Stimulated activated CD4-positive, alpha-beta T cell treated with anti-CD3 and anti-CD28 coated beads, Interleukin-12 subunit alpha, Interleukin-12 subunit beta, amount 100 ng/mL, for 24 hours (primary cell): ENCODE data around the gene SLX1A.
"Not testable (repeated sequence)": the region's sequence is repeated elsewhere in the genome, so short reads cannot be mapped to it uniquely, and the experiment has no call there.

Experiments used
- DNase-seq, 2 experiments: peaks; one replicate each; pipeline ENCODE4 v3.0.0-alpha.2; 2020; ENCODE audit warnings: low read depth in 2 of 2

The SLX1A gene

GRCh38 chr16:30193615-30194014, at the start of gene SLX1A, which contains the start of gene BOLA2B:
Gene SLX1A, plus strand, starts transcription at chr16:30193875. Its CDS starts 210 bp downstream, at chr16:30194085.
Gene BOLA2B, minus strand, starts transcription at chr16:30193666. Its CDS starts 71 bp downstream, at chr16:30193595.
- DNase-seq, result not testable (repeated sequence)

GRCh38 chr16:30144017-30144416, 49.7 kb upstream of the SLX1A start:
- DNase-seq, result no peak

DNA sequence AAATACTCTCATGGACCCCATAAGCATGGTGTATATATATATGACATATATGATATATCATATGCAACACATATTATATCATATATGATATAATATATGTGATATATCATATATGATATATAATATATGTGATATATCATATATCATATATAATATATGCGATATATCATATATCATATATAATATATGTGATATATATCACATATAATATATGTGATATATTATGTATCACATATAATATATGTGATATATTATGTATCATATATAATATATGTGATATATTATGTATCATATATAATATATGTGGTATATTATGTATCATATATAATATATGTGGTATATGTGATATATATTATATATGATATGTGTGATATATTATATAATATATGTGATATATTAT, 48.8 kb upstream of the SLX1A start:
- no peak for DNase-seq

GRCh38 chr16:30145657-30146056, 48.0 kb upstream of the SLX1A start:
- no peak for DNase-seq

DNA sequence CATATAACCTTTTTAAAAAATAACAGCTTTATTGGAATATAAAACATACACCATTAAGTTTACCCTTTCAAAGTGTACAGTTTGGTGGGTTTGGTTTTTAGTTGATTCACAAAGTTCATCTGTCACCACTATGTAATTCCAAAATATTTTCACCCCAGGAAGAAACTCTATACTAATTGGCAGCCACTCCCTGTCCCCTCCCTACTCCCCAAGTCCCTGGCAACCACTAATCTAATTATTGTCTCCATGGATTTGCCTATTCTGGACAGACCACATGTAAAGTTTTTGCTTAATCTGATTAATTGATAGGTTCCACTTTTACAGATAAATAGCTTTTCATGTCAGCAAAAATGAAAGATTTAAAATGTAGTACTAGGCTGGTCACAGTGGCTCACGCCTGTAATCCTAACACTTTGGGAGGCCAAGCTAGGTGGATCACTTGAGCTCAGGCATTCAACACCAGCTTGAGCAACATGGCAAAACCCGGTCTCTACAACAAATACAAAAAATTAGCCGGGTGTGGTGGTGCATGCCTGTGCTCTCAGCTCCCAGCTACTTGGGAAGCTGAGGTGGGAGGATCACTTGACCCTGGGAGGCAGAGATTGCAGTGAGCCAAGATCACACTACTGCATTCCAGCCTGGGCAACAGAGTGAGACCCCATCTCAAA, 45.7 kb upstream of the SLX1A start:
- no peak for DNase-seq

DNA sequence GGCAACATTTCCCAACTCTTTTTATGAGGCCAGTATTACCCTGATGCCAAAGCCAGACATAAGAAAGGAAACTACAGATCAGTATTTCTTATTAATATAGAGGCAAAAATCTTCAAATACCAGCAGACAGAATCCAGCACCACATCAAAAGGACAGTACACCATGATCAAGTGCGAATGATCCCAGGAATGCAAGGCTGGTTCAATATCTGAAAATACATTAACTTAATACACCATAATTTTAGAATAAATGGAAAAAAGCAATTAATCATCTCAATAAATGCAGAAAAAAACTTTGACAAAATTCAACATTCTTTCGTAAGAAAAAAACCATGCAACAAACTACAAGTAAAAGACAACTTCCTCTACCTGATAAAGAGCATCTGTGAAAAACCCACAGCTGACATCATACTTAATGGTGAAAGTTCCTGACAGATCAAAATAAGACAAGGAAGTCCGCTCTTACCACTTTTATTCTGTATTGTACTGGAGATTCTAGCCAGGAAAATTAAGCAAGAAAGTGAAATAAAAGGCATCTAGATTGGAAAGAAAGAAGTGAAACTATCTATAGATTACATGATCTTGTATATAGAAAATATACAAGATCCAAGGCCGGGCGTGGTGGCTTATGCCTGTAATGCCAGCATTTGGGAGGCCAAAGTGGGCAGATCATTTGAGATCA, 44.3 kb upstream of the SLX1A start:
- no peak for DNase-seq

- no peak for DNase-seq
Measured at GRCh38 chr16:30151091-30151490, 42.6 kb upstream of the SLX1A start.

GRCh38 chr16:30152517-30152916, 41.2 kb upstream of the SLX1A start:
- no peak for DNase-seq

GRCh38 chr16:30155188-30155587, 38.5 kb upstream of the SLX1A start:
- no peak for DNase-seq

DNA sequence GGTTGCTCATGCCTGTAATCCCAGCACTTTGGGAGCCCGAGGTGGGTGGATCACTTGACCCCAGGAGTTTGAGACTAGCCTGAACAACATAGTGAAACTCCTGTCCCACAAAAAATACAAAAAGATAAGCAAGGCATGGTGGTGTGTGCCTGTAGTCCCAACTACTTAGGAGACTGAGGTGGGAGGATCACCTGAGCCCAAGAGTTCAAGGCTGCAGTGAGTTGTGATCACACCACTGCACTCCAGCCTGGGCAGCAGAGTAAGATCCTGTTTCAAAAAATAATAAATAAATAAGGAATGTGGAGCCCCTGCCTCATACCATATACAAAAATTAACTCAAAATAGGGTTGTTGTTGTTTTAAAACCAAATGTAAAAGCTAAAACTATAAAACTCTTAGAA, 36.5 kb upstream of the SLX1A start:
- DNase-seq, result no peak

GRCh38 chr16:30163538-30163937, 30.1 kb upstream of the SLX1A start:
- DNase-seq, result no peak

- DNase-seq, result no peak
Measured at GRCh38 chr16:30166202-30166902, 27.3 kb upstream of the SLX1A start.

DNA sequence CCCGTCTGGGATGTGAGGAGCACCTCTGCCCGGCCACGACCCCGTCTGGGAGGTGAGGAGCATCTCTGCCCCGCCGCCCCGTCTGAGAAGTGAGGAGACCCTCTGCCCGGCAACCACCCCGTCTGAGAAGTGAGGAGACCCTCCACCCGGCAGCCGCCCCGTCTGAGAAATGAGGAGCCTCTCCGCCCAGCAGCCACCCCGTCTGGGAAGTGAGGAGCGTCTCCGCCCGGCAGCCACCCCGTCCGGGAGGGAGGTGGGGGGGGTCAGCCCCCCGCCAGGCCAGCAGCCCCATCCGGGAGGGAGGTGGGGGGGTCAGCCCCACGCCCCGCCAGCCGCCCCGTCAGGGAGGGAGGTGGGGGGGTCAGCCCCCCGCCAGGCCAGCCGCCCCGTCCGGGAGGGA, 24.9 kb upstream of the SLX1A start:
- DNase-seq, result not testable (repeated sequence)

GRCh38 chr16:30169416-30169815, 24.3 kb upstream of the SLX1A start:
- not testable (repeated sequence) for DNase-seq

DNA sequence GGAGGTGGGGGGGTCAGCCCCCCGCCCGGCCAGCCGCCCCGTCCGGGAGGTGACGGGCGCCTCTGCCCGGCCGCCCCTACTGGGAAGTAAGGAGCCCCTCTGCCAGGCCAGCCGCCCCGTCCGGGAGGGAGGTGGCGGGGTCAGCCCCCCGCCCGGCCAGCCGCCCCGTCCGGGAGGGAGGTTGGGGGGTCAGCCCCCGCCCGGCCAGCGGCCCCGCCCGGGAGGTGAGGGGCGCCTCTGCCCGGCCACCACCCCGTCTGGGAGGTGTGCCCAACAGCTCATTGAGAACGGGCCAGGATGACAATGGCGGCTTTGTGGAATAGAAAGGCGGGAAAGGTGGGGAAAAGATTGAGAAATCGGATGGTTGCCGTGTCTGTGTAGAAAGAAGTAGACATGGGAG, 23.5 kb upstream of the SLX1A start:
- DNase-seq, result not testable (repeated sequence)

- DNase-seq, result no peak
Measured at GRCh38 chr16:30173054-30173453, 20.6 kb upstream of the SLX1A start.

DNA sequence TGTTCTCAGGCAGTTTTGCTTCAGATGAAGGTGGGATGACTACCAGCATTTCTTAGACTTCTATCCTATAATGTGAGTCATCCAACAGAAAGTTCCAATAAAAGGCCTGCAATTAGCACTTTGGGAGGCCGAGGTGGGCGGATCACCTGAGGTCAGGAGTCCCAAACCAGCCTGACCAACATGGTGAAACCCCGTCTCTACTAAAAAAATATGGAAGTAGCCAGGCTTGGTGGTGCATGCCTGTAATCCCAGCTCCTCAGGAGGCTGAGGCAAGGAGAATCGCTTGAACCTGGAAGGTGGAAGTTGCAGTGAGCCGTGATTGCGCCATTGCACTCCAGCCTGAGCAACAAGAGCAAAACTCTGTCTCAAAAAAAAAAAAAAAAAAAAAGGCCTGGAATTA, 16.8 kb upstream of the SLX1A start:
- not testable (repeated sequence) for DNase-seq

GRCh38 chr16:30179195-30179594, 14.5 kb upstream of the SLX1A start:
- no peak for DNase-seq

DNA sequence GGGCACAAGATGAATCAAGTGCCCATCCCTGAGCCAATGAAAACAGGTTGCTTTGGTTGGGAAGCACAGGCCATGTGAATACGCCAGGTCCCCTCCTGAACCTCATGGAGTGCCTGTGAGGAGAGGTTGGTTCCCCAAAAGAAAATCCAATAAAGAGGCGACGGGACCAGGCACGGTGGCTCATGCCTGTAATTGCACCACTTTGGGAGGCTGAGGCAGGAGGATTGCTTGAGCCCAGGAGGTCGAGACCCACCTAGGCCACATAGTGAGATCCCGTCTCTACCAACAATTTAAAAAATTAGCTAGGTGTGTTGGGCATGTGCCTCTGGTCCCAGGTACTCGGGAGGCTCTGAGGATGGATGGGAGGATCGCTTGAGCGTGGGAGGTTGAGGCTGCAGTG, 13.7 kb upstream of the SLX1A start:
- no peak for DNase-seq

DNA sequence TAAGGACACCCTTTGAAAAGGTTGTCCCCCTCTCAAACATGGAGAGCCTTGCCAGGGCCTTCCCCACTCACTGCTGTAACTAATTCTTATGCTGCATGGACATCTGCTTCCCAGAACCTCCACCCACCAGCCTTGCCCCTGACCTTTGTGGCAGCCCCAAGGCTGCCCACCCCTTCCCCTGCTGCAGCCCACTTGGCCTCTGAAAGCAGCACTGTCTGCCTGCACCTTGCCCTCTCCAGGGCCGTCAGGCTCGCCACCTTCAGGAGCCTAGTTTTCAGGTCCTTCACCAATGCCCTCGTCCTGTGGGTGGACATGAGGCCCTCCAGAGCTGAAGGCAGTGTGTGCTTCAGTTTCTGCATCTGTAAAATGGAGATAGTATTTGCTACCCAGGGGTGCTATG, 12.9 kb upstream of the SLX1A start:
- no peak for DNase-seq

DNA sequence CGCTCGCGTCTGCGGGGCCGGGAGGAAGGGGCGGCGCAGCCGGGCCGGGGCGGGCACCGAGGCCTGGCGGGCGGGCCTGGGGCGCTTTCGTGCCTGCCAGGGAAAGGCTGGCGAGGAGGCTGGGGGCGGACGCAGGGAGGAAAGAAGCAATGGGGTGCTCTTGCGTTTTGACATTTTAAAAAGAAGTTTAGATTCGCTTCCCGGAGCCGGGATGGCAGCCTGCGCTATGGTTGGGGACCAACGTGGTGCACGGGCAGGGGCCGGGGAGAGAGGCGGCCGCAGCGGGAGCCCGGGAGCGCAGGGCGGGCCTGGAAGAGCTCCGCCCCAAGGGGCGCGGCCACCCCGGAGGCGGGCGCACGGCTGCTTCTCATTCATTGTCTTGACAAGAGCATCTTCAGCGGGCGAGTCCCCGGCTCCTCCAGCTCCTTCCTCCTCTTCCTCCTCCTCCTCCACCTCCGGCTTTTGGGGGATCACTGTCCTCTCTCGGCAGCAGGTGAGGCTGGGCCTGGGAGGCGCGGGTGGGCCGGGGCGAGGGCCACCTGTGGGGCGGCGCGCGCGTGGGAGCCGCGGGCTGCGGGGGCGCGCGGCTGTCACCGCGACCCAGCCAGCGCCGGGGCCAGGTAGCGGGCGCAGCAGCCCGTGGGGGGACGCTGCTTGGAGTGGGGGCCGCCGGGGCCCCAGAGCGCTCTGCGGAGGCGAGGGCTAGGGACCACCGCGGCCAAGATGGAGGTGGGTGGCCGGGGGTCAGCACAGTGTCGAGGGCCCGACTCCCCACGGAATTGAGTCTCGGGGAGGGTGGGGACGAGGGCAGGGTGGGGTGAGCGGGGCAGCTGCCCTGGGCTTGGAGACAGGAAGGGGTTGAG, 10.2 kb upstream of the SLX1A start, which contains the start of gene CORO1A:
TSS of gene CORO1A (plus strand) at position 370 of the 863 bp plus-strand sequence. CDS start 1,608 bp downstream, outside the sequence.
- peak; percentile 79 to 83 for DNase-seq
